Panc1 (cell line): ENCODE results near the gene NOTCH1. TPM values are rescaled to one million over a fixed set of nuclear protein-coding genes. Genes with fewer than 3 reads are reported as not detected.

Experiments used
- ATAC-seq: fragments of 200-7000 bp; cut with Tn5 transposase; 2 replicates; pipeline ENCODE4 v1.9.1; 2020; ENCODE audit warnings: mild to moderate bottlenecking, moderate library complexity
- BruUV-seq: library from RNA; stranded (reverse); fragments of 400-500 nt; replicated peaks from 2 replicates; lab custom pipeline; 2021; lab: Mats Ljungman, UMichigan
- CTCF ChIA-PET: fragments of 300-600 bp; sonication (Branson Sonifier 250); formaldehyde crosslinking; loops from one replicate; lab custom pipeline; 2022; ENCODE audit warnings: antibody characterized with exemption; lab: Charles Lee
- POLR2A ChIA-PET: fragments of 300-600 bp; sonication (Branson Sonifier 250); formaldehyde crosslinking; loops from one replicate; lab custom pipeline; 2022; ENCODE audit warnings: antibody characterized with exemption; lab: Charles Lee
- DNase-seq: peaks from one replicate; pipeline ENCODE4 v3.0.0-alpha.2; 2010; ENCODE audit warnings: low read depth, low spot score
- H3K27ac ChIP-seq: 2 replicates; pipeline ENCODE4 v1.5.1; 2011; ENCODE audit warnings: mild to moderate bottlenecking, low read length, inconsistent platforms
- H3K27me3 ChIP-seq: fragments of 200-500 bp; sonication (Bioruptor generic); 2 replicates; pipeline ENCODE4 v1.6.0; 2014; ENCODE audit warnings: low read length, inconsistent platforms; ENCODE audit not compliant: control insufficient read depth, insufficient read depth
- H3K36me3 ChIP-seq: fragments of 200-500 bp; sonication (Bioruptor generic); 2 replicates; pipeline ENCODE4 v1.5.1; 2014; ENCODE audit warnings: inconsistent platforms, mild to moderate bottlenecking, low read length, moderate library complexity; ENCODE audit not compliant: control insufficient read depth, insufficient read depth
- H3K4me1 ChIP-seq: 2 replicates; pipeline ENCODE4 v1.5.1; 2011; ENCODE audit warnings: inconsistent platforms, mild to moderate bottlenecking, low read length, moderate library complexity; ENCODE audit not compliant: control insufficient read depth, insufficient read depth
- H3K4me3 ChIP-seq, 2 experiments: 2 replicates each; pipeline ENCODE4 v1.5.1; 2011 to 2012; ENCODE audit warnings: low read depth in 2 of 2, low read length in 2 of 2, mild to moderate bottlenecking in 2 of 2, inconsistent platforms in 1 of 2, moderate library complexity in 1 of 2
- H3K9me3 ChIP-seq: fragments of 200-500 bp; sonication (Bioruptor generic); 2 replicates; pipeline ENCODE4 v1.5.1; 2014; ENCODE audit warnings: low read depth, mild to moderate bottlenecking, inconsistent platforms, low read length, moderate library complexity; ENCODE audit not compliant: control insufficient read depth, insufficient read depth
- CTCF ChIP-seq: fragments of 450-650 bp; IDR thresholded peaks from 2 replicates; pipeline ENCODE4 v1.5.1; 2017; ENCODE audit warnings: mild to moderate bottlenecking
- POLR2AphosphoS5 ChIP-seq: IDR thresholded peaks from 2 replicates; pipeline ENCODE4 v1.6.1; 2012; ENCODE audit warnings: mild to moderate bottlenecking, low read depth, low read length, moderate library complexity
- REST ChIP-seq, 2 experiments: IDR thresholded peaks; 2 replicates each; pipeline ENCODE4 v1.6.1; 2011 to 2012; ENCODE audit warnings: low read depth in 2 of 2, control low read depth in 1 of 2, low read length in 1 of 2, mild to moderate bottlenecking in 1 of 2, moderate library complexity in 1 of 2; ENCODE audit not compliant: insufficient read depth in 1 of 2
- SIN3A ChIP-seq: IDR thresholded peaks from 2 replicates; pipeline ENCODE4 v1.6.1; 2012; ENCODE audit warnings: low read depth, mild to moderate bottlenecking, low read length, moderate library complexity, borderline replicate concordance; ENCODE audit not compliant: insufficient read depth
- TCF7L2 ChIP-seq: IDR thresholded peaks from 2 replicates; pipeline ENCODE4 v1.6.1; 2011; ENCODE audit warnings: mild to moderate bottlenecking, low read depth, low read length, inconsistent platforms
- in situ Hi-C: cut with HindIII; loops from 2 replicates; pipeline ENCODE4 v1.10.0; 2016; ENCODE audit warnings: low sequenced_read_pairs, low pct_unique_long_range_greater_than_20kb
- intact Hi-C: fragments of 100-400 bp; cut with micrococcal nuclease; formaldehyde crosslinking; loops from one replicate; pipeline ENCODE4 v1.10.0; 2022; ENCODE audit not compliant: unreplicated experiment
- total RNA-seq: library from RNA; stranded (reverse); gene quantifications from one replicate; pipeline ENCODE4 v1.2.1, GENCODE V29; 2021; ENCODE audit not compliant: unreplicated experiment

NOTCH1 gene
- total RNA-seq, 1 experiment from 2014 or later: 13.4 TPM

- H3K4me3 ChIP-seq: no peak overlapping the region
- peaks cover 10% of the 10 kb centered on the region for H3K4me1 ChIP-seq
- no peaks in the 10 kb centered on the region for H3K36me3 ChIP-seq
- ATAC-seq (peak; percentile 55), DNase-seq (no peak)
- H3K27me3 ChIP-seq: no peaks in the 10 kb centered on the region
- in situ Hi-C loops (no loop called here), intact Hi-C loops (no loop called here)
- H3K9me3 ChIP-seq: no peaks in the 10 kb centered on the region
- ChIA-PET CTCF (no interaction called here), POLR2A (interaction anchor here (1.2 kb wide), 1 partner anchor 93 kb away, joined by 12 read pairs; no protein-coding TSS in a partner anchor)
- BruUV-seq: no TSS peak
- no peak overlapping the region for H3K27ac ChIP-seq
- TF ChIP-seq CTCF (no peak), TCF7L2 (no peak), POLR2AphosphoS5 (no peak), REST (IDR thresholded peaks at IDR 0.05; ENCODE audit: insufficient read depth in 1 of 2, low read depth in 2 of 2, low read length in 1 of 2) (no peak), SIN3A (no peak)
Measured at GRCh38 chr9:136577941-136578625, 32.2 kb upstream of the NOTCH1 start.

DNA sequence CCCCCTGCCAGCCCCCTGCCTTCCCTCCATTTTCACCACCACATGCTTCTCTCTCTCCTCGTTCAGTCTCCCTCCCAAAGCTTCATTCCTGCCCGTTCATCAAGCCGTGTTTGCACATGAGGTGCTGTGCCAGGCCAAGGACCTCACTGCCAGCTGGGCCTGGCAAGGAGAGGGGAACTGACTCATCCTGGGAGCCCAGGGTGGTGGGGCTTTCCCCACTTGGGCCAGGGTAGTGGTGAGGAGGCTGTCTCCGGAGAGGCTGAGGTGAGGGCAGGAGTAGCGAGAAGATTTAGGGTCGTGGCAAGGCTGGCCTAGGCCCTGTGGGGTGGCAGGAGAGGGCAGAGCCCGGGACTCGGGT, 30.4 kb upstream of the NOTCH1 start:
- Histone ChIP-seq H3K27ac (no peak overlapping the region), H3K27me3 (no peaks in the 10 kb centered on the region), H3K4me3 (no peak overlapping the region), H3K4me1 (peaks cover 19% of the 10 kb centered on the region), H3K36me3 (no peaks in the 10 kb centered on the region), H3K9me3 (no peaks in the 10 kb centered on the region)
- ChIA-PET POLR2A (no interaction called here), CTCF (no interaction called here)
- intact Hi-C loops: no loop called here
- no peak for DNase-seq
- TF ChIP-seq POLR2AphosphoS5 (no peak), TCF7L2 (no peak), SIN3A (no peak), REST (IDR thresholded peaks at IDR 0.05; ENCODE audit: insufficient read depth in 1 of 2, low read depth in 2 of 2, low read length in 1 of 2) (no peak), CTCF (no peak)
- in situ Hi-C loops: no loop called here
- BruUV-seq: no TSS peak
- ATAC-seq: peak; percentile 58; the same call in 1 of the 2 replicates
